Measurements from ENCODE around the gene TMTC2.

GRCh38 chr12:83106873-83107272 is 420.2 kb downstream of the TMTC2 start:
- TF ChIP-seq, protein P1, sequence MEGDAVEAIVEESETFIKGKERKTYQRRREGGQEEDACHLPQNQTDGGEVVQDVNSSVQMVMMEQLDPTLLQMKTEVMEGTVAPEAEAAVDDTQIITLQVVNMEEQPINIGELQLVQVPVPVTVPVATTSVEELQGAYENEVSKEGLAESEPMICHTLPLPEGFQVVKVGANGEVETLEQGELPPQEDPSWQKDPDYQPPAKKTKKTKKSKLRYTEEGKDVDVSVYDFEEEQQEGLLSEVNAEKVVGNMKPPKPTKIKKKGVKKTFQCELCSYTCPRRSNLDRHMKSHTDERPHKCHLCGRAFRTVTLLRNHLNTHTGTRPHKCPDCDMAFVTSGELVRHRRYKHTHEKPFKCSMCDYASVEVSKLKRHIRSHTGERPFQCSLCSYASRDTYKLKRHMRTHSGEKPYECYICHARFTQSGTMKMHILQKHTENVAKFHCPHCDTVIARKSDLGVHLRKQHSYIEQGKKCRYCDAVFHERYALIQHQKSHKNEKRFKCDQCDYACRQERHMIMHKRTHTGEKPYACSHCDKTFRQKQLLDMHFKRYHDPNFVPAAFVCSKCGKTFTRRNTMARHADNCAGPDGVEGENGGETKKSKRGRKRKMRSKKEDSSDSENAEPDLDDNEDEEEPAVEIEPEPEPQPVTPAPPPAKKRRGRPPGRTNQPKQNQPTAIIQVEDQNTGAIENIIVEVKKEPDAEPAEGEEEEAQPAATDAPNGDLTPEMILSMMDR (IDR thresholded peaks at IDR 0.05), result no peak
- TF ChIP-seq EP300 (IDR thresholded peaks at IDR 0.05), result no peak
- no peak for TF ChIP-seq POLR2A (IDR thresholded peaks at IDR 0.05)

Data from tibial nerve (tissue), 4 donors.